Stimulated activated CD4-positive, alpha-beta T cell treated with anti-CD3 and anti-CD28 coated beads, Interleukin-15, amount 100 ng/mL, for 48 hours (primary cell): ENCODE measurements around the gene LYVE1.
"Not testable (repeated sequence)": the region's sequence is repeated elsewhere in the genome, so short reads cannot be mapped to it uniquely, and the experiment has no call there.

Source experiments
- DNase-seq, 2 donors: peaks; one replicate each; pipeline ENCODE4 v3.0.0-alpha.2; 2020; ENCODE audit warnings: low read depth in 2 of 2

Gene LYVE1, protein sequence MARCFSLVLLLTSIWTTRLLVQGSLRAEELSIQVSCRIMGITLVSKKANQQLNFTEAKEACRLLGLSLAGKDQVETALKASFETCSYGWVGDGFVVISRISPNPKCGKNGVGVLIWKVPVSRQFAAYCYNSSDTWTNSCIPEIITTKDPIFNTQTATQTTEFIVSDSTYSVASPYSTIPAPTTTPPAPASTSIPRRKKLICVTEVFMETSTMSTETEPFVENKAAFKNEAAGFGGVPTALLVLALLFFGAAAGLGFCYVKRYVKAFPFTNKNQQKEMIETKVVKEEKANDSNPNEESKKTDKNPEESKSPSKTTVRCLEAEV

DNA sequence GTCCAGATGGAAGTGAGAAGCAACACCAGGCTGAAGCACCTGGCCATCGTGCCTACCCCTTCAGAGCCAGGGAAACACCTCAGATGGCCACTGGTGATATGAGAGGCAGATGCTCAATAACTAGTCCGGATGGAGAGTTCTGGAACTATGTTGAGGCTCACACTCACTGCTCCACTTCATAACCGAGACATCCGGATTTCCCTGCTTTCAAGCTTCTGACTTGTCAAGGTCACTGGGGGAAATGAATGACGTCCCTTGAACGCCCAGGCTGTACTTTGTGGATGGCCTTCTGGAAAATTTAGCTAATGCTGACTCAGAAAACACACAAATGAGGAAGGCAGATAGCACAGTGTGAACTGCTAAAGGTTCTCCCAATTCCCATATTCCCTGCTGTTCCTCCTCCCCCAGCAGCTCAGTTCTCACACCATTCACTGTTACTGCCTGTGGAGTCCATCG is at the start of gene LYVE1:
TSS of gene LYVE1 (minus strand) at position 180 of the 456 bp plus-strand sequence. CDS start at position 47, 133 bp downstream.
- DNase-seq = no peak

GRCh38 chr11:10617551-10617950 is 49.1 kb upstream of the LYVE1 start:
- DNase-seq = no peak

DNA sequence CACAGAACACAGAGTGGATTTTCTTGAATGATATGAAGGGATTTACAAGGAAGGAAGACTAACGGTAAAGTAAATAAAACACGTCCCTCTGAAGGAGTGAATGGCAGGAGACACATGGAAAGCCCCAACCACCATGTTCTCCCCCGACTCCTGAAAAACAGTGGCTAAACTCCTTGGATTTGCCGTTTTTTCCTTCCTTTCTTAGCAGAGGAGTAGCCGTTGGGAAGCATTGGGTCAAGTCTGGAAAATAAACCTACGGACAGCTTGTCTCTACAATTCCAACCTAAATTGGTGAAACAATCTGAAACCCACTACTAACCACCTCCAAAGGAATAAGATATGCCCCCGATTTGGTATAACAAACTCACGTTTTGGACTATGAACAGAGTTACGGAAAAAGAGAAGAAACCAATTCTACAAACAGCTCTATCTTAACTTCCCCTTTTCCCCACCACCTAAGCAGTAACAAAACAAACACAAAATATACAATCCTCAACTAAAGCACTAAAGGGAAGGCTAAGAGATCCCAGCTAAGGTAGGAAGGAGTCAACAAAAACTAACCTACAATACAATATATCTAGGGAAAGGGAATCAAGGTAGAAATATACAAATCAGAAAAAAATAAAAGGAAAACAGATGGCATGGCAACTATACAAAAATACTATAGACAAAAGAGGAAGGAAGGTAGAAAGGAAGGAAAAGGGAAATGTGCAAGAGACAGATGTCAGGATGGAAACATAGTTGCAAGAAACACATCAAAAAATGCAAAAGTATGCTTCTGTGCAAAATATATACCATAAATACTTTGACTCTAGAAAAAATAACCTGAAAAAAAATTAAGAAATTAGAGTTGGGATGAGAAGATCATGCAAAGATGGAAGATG is 43.8 kb upstream of the LYVE1 start:
- DNase-seq = no peak

DNA sequence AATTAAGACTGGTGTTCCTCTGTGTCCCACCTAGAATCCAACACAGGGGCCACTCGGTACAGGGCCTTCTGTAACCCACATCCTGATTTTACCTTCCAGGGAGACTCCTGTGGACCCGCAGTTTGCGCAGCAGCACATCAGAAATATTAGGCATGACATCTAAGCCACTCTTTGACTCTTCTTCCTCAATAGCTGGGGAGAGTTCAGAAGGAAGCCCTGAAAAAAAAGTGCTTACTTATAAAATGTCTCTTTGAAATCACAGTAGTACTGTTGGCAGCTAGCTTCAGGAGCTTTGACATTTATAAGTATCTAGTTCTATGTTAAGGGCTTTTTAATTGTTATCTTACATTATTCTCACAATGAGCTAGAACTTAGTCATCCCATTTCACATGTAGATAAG is 41.2 kb upstream of the LYVE1 start:
- no peak for DNase-seq

- no peak for DNase-seq
These were observed 40.1 kb upstream of the LYVE1 start for GRCh38 chr11:10608584-10608983.

DNA sequence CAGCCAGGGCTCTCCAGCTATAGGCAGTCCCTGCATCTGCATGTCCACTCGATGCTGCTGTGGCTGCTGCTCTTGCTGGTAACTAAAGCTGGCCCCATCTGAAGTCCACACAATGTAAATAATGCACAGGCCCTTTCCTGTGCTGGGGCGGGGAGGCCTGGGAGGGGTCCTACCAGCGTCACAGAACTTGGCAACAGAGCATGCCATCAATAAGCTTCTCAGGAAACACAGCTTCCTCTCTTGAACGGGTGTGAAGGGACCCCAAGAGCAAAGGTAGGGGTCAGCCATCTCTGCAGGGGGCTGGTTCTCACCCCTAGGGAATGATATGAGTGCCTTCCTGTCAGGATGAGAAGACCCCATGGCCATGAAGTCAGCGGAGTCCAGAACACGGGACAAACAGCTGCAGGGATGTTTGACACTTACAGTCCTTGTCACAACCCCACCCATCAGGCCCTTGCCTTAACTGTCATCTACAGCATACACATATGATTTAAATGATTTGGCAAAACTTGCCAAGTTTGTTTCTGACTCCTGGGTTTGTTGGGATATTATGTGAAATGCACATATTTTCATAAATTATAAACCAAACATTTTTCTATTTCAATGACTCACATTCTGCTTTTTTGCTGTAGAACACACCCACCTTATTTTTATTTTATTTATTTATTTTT is 39.1 kb upstream of the LYVE1 start:
- DNase-seq = no peak

GRCh38 chr11:10606536-10607208 is 38.2 kb upstream of the LYVE1 start:
- no peak for DNase-seq

DNA sequence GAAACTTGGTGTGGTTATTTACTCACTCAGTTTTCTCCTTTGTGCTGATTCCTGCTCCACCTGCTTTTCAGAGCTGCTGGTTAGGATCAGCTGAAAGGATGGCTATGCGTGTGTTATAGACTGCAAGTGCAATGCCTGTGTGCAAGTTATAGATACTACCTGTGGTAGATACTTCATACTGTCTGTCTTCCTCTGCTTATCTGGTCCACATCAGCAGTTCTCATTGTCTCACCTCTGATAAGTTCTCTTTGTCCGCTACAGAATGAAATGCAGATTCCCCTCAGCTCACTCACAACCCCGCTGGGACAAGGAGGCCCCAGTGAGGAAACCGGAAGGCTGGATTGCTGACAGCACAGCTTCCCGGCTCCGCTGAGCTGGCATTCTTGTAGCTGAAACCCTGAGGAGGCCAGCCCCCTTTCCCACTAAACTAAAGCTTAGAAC is 37.5 kb upstream of the LYVE1 start:
- no peak for DNase-seq

DNA sequence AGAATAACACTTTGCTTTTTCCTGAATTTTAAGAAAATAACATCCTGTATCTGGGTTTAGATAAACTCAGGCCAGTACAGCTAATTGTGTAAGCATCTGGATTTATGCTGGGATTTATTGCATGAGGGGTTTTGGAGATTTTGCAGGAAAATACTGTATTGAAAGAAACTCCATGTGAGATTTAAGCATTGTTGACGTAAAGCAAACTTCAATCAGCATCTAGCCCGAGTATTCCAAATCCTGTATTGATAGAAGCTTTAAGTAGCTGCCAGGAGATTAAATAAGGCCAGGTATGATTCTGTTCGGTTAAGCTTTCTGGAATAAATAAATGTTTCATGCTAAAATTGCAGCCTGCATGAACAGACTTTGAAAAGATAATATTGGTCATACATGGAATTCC is 36.3 kb upstream of the LYVE1 start:
- no peak for DNase-seq

DNA sequence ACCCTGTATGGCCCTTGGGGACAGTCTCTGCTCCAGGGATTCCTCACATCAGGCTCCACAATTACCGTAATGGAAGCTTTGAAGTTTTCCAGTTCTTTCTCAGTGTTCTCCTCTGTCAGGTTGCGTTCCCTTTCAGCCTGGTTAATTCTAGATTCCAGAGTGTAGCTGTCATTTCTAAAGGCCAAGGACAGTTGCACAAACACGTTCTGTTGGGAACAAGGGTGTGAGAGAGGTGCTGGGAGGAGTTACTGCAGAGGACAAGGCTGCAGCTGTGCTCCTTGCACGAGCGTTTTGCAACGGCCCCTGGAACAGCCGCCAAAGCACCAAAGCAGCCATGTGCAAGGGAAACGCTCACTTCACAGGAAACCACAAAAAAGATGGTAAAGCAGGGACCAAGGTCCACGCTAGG is 35.9 kb upstream of the LYVE1 start:
- no peak for DNase-seq

GRCh38 chr11:10603721-10604297 is 35.3 kb upstream of the LYVE1 start:
- DNase-seq = no peak

DNA sequence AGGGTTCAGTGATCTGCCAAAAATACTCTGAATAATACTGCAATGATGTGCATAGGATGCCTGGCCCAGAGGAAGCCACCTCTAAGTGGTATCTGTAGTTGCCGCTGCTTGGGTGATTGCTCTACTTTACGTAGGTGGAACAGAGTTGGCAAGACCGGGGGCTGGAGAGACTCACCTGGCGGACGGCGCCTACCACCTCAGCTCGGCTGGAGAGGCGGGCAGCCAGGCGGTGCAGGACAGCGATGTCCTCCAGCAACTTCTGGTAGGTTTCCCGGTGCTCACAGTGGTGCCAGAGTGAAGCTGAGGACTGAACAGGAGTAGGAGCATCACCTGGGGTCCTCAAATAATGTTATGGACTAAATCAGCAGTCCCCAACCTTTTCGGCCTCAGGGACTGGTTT is 34.5 kb upstream of the LYVE1 start:
- DNase-seq = no peak

GRCh38 chr11:10602366-10602765 is 33.9 kb upstream of the LYVE1 start:
- no peak for DNase-seq

- no peak for DNase-seq
These were observed 33.4 kb upstream of the LYVE1 start for GRCh38 chr11:10601837-10602236.

DNA sequence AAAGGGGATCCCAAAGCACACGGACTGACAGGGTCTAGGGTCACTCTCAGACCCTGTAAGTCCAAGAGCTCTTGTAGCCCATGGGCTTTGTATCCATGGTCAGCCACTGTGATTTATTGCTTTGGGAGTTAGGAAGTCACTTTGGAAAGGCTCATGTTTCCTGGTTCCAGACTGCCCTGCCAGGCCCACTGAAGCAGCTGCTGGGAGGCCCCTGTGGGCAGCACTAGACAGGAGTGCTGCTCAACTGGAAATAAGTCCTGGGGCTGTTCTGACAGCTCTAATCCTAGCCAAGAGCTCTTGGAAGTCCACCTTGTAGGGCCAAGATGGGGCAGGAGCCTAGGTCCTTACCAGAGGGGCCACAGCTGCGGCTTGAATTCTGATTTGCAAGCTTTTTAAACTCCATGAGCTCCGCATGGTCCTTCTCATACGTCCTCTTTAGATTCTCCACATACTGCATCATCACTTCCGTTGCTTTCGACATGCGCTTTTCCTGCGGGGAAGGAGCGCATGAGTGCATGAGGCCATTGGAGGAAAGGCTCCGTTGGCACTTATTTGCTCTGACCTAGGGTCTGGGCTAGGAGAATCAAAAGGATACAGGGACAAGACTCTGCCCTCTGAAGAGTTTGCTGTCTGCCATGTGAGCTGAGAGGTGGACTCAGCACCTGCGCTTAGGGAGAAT is 32.2 kb upstream of the LYVE1 start:
- no peak for DNase-seq

DNA sequence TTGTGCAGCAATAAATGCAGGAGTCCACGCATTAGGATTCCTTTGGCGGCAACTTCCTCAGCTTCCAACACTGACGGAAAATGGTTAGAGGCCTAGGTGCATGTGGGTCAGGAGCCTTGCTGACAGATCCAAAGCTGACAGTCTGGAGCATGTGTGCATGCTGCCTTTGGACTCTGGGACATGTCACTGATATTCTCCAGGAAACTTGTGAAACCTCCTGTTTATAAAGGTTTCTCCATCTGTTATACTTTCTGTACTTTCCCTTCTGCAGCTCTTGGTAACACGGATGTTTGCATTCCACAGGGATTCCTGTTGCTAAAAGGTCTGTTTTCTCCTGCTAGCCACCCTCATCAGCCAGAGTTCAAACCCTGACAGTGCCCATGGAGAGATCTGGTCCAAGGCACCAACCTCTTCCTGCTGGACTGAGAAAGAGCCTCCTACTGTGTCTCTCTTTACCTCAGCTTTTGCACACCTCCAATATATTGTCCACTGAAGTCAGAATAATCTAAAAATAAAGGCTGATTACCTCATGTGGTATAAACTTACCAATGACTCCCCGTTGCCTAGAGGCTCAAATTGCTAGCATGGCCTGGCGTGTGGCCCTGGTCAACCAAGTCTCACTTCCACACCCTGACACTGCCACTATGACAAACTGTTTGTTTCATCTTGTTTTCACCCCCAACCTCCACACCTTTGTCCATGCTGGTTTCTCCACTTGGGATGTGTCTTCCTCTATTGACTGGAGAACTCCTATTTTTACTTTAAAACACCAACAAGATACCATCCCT is 31.1 kb upstream of the LYVE1 start:
- DNase-seq = no peak

- DNase-seq = no peak
These were observed 30.4 kb upstream of the LYVE1 start for GRCh38 chr11:10598816-10599215.

- DNase-seq = no peak
These were observed 29.4 kb upstream of the LYVE1 start for GRCh38 chr11:10597877-10598351.

DNA sequence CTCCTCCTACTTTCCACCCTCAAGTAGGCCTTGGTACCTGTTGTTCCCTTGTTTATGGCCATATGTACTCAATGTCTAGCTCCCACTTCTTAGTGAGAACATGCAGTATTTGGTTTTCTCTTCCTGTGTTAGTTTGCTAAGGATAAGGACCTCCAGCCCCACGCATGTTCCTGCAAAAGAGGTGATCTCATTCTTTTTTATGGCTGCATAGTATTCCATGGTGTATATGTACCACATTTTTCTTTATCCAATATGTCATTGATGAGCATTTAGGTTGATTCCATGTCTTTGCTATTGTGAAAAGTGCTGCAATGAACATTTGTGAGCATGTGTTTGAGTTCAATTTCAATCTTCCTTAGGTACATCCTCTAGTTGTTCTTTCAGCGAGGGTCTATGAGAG is 27.4 kb upstream of the LYVE1 start:
- not testable (repeated sequence) for DNase-seq

GRCh38 chr11:10594407-10594806 is 25.9 kb upstream of the LYVE1 start:
- DNase-seq = no peak
